NCI-H2196 treated with DMSO at 0.1 percent for 48 hours (cell line): Measurements from ENCODE around the gene FAM185A.
"Not testable (repeated sequence)": the region's sequence is repeated elsewhere in the genome, so short reads cannot be mapped to it uniquely, and the experiment has no call there.

Experiments
- DNase-seq: peaks from one replicate; lab custom pipeline; 2025; ENCODE audit not compliant: unreplicated experiment; lab: John Stamatoyannopoulos, UW

The FAM185A gene

GRCh38 chr7:102776217-102776616, 27.4 kb downstream of the FAM185A start:
- DNase-seq = not testable (repeated sequence)

DNA sequence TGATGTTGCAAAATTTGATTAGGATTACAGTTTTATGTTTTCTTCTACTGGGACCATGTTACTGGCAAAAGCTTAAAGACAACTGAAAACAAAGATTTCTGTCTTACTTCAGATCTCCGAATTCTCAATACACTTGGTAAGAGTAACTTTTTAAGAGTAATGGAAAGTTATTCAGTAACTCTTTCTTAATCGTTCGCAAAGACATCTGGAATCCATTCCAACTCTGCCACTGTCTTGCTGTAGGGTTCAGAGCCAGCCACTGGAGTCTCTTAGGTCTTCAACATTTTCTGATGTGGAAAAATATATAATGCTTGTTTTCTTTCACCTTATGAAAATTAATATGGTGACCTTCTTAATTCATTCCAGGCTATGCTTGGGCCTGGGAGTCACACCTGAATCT, 29.9 kb downstream of the FAM185A start:
- DNase-seq = not testable (repeated sequence)

DNA sequence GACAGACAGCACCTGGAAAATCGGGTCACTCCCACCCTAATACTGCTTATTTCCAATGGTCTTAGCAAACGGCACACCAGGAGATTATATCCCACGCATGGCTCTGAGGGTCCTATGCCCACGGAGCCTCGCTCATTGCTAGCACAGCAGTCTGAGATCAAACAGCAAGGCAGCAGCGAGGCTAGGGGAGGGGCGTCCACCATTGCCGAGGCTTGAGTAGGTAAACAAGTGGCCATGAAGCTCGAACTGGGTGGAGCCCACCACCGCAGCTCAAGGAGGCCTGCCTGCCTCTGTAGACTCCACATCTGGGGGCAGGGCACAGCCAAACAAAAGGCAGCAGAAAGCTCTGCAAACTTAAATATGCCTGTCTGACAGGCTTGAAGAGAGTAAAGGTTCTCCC, 32.1 kb downstream of the FAM185A start:
- not testable (repeated sequence) for DNase-seq

DNA sequence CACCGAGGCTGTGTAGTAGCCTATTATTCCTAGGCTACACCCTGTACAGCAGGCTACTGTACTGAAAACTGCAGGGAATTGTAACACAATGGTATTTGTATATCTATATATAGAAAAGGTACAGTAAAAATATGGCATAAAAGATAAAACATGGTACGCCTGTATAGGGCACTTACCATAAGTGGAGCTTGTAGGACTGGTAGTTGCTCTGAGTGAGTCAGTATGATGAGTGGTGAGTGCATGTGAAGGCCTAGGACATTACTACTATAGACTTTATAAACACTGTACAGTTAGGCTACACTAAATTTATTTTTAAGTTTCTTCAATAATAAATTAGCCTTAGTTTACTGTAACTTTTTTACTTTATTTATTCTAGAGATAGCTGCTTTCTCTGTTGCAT, 40.0 kb downstream of the FAM185A start:
- not testable (repeated sequence) for DNase-seq

DNA sequence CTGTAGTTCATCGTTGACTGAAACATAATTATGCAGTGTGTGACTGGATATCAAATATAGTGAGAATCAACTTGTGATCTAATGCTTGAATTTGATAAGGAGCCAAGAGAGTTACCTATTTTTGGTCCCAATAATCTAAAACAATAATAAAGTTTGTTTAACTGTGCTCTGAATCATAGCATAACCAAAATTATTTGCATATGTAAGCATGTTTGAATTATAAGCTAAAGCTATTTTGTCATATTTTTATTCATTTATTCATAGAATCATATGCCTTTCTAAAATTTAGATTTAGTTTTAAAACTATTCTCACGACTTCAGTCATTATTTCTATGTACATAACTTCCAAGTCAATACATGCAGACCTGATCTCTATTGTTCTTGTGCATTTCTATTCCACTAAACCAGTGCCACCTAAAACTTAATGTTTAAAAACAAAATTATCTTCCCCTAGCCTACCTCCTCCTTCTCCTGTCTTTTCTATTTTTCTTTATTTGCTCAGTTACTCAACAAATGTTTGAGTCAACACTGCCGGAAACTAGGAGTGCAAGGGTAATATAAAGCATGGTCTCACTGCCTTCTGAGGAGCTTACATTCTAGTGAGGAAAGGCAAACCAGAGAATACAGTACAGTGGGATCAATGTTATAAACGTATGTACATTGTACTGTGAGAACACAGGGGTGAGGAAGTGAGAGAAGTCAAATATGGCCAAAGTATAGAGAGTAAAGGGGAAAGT, 41.7 kb downstream of the FAM185A start:
- not testable (repeated sequence) for DNase-seq

GRCh38 chr7:102791367-102791766, 42.6 kb downstream of the FAM185A start:
- not testable (repeated sequence) for DNase-seq

GRCh38 chr7:102791831-102792230, 43.0 kb downstream of the FAM185A start:
- not testable (repeated sequence) for DNase-seq

DNA sequence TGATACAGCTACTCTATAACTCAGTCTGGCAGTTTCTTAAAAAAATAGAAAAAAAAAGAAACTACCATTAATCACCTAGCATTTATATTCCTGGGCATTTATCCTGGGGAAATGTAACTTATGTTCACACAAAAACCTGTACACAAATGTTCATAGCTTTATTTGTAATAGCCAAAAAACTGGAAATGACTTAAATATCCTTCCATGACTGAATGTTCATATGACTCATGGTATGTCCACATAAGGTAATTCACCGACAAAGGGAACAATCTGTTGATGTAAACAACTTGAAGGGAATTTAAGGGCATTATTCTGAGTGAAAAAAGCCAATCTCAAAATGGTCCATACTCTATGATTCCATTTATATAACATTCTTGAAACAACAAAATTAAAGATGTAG, 45.8 kb downstream of the FAM185A start:
- not testable (repeated sequence) for DNase-seq

DNA sequence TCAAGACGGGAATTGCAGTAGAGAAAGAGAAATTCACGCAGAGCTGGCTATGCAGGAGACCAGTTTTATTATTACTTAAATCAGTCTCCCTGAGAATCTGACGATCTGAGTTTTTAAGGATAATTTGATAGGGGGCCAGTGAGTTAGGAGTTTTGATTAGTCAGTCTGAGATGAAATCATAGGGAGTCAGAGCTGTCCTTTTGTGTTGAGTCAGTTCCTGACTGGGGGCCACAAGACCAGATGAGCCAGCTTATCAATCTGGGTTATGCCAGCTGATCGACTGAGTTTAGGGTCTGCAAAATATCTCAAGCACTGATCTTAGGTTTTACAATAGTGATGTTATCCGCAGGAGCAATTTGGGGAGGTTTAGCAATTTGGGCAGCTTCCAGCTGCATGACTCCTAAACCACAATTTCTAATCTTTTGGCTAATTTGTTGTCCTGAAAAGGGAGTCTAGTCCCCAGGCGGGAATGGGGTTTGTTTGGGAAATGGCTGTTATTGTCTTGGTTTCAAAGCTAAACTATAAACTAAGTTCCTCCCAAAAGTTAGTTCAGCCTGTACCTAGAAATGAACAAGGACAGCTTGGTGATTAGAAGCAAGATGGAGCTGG, 47.3 kb downstream of the FAM185A start:
- not testable (repeated sequence) for DNase-seq

DNA sequence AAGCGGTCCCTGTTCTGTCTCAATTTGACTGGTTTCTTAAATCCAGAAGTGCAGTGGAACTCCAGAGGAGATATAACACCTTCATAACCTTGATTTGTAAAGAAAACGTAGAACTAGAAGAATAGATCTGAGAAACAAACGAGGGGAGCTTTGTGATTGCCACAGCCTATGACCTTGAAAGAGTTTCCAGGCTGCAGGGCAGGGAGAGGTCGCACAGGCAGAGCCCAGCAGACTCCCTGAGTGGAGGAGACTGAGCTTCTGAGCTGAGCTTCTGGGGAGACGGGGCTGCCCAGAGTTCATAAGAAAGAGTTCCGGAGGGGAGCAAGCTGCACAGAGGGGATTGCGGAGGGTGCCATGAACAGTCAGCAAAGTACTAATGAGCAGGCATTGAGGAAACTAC, 57.8 kb downstream of the FAM185A start:
- no peak for DNase-seq

- no peak for DNase-seq
These were observed 62.1 kb downstream of the FAM185A start for GRCh38 chr7:102810916-102811315.

- DNase-seq = no peak
These were observed 63.3 kb downstream of the FAM185A start for GRCh38 chr7:102811942-102812678.

- DNase-seq = no peak
These were observed 64.6 kb downstream of the FAM185A start for GRCh38 chr7:102813191-102814024.

GRCh38 chr7:102814025-102814471, 65.2 kb downstream of the FAM185A start:
- DNase-seq = no peak

- DNase-seq = no peak
These were observed 69.1 kb downstream of the FAM185A start for GRCh38 chr7:102817616-102818573.

DNA sequence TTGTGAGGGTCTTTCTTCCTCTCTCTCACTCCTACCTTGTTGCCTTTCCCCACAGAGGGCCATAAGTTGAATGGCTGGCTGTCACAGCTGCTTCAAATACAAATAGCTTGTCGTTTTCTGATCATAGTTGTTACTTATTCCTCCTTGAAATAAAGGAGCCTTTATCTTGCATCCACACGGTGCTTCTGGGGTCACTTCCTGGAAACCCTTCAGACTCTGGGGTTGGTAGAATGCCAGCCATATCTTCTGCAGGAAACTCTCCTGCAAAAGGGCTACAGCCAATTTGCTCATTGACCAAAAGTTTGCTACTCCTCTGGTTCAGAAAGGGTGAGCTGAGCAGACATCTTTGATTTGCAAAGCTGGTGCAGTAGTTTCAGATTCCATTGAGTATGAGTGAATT, 70.4 kb downstream of the FAM185A start:
- DNase-seq = no peak

- no peak for DNase-seq
These were observed 73.4 kb downstream of the FAM185A start for GRCh38 chr7:102821994-102822747.

DNA sequence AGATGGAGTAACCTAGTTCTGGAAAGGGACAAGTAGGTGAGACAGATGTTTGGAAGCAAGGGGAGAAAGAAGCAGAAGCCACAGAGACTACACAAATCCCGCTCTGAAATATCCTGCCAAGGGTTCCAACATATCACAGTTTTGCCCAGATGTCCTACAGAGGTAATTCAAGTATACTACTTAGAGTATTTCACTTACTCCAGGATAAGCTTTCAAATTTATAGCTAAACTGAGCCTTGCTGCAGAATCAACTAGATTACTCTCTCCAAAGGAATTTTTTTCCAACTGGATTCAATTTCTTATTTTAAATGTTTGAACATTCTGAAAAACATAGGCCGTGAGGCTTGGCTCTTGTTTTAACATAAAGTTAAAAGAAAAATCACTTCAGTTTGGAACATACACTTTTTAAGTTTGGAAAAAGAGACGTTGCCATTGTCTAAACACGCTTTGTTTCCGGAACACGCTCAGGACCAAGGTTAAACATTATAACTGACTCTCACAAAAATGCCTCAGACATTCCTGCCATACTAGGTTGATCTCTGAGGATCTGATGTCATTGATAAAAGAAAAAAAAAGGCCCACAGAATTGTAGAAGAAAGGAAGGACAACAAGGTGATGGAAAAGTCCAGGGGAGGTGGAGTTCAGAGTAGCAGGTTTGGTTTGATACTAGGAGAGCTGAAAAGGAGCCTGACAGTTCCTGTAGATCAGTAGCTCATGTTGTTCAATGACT, 74.8 kb downstream of the FAM185A start:
- DNase-seq = no peak
